ENCODE measurements around the gene AGPS.
"Not testable (repeated sequence)": the region's sequence is repeated elsewhere in the genome, so short reads cannot be mapped to it uniquely, and the experiment has no call there.

The AGPS gene

GRCh38 chr2:177532567-177532966 is 140.0 kb downstream of the AGPS start:
- no peak for DNase-seq

- no peak for DNase-seq
Measured at GRCh38 chr2:177533253-177533652, 140.7 kb downstream of the AGPS start.

GRCh38 chr2:177535000-177535399 is 142.4 kb downstream of the AGPS start:
- no peak for DNase-seq

- no peak for DNase-seq
Measured at GRCh38 chr2:177535958-177536504, 143.5 kb downstream of the AGPS start.

GRCh38 chr2:177537213-177537612 is 144.6 kb downstream of the AGPS start:
- DNase-seq: no peak

GRCh38 chr2:177537636-177538035 is 145.1 kb downstream of the AGPS start:
- DNase-seq: no peak

GRCh38 chr2:177538323-177538722 is 145.8 kb downstream of the AGPS start:
- DNase-seq: no peak

GRCh38 chr2:177540283-177540682 is 147.7 kb downstream of the AGPS start:
- no peak for DNase-seq

GRCh38 chr2:177541258-177541991 is 148.9 kb downstream of the AGPS start:
- no peak for DNase-seq

- DNase-seq: no peak
Measured at GRCh38 chr2:177542396-177542795, 149.8 kb downstream of the AGPS start.

GRCh38 chr2:177543007-177543760 is 150.6 kb downstream of the AGPS start:
- no peak for DNase-seq

GRCh38 chr2:177545143-177545542 is 152.6 kb downstream of the AGPS start:
- no peak for DNase-seq

- no peak for DNase-seq
Measured at GRCh38 chr2:177545981-177546585, 153.5 kb downstream of the AGPS start.

GRCh38 chr2:177547122-177547521 is 154.5 kb downstream of the AGPS start:
- DNase-seq: no peak

GRCh38 chr2:177547772-177548171 is 155.2 kb downstream of the AGPS start:
- DNase-seq: no peak

GRCh38 chr2:177548636-177549035 is 156.1 kb downstream of the AGPS start:
- no peak for DNase-seq

- no peak for DNase-seq
Measured at GRCh38 chr2:177549171-177549570, 156.6 kb downstream of the AGPS start.

GRCh38 chr2:177550264-177551200 is 158.0 kb downstream of the AGPS start:
- DNase-seq: no peak

- DNase-seq: not testable (repeated sequence)
Measured at GRCh38 chr2:177551360-177551759, 158.8 kb downstream of the AGPS start.

GRCh38 chr2:177551989-177552421 is 159.4 kb downstream of the AGPS start:
- peak; percentile 73 for DNase-seq

GRCh38 chr2:177552422-177553175 is 160.0 kb downstream of the AGPS start:
- peak; percentile 91 for DNase-seq

All from NCI-H774 (cell line).